ENCODE results near the gene CROCC. TPM values are rescaled to one million over a fixed set of nuclear protein-coding genes. Genes with fewer than 3 reads are reported as not detected.

Gene CROCC
- total RNA-seq, 1 donor = 8.9 TPM

- H3K4me3 ChIP-seq (ENCODE audit: low read depth, low read length) = no peak overlapping the region
- TF ChIP-seq CTCF (IDR thresholded peaks at IDR 0.05; ENCODE audit: insufficient read depth, low read length) = no peak
- DNase-seq (ENCODE audit: low read depth) = no peak
Observed at GRCh38 chr1:16954579-16954978, 32.8 kb downstream of the CROCC start.

- no peak for DNase-seq (ENCODE audit: low read depth)
- TF ChIP-seq CTCF (IDR thresholded peaks at IDR 0.05; ENCODE audit: insufficient read depth, low read length) = no peak
- no peak overlapping the region for H3K4me3 ChIP-seq (ENCODE audit: low read depth, low read length)
Observed at GRCh38 chr1:16955186-16955585, 33.5 kb downstream of the CROCC start.

- TF ChIP-seq CTCF (IDR thresholded peaks at IDR 0.05; ENCODE audit: insufficient read depth, low read length) = no peak
- no peak for DNase-seq (ENCODE audit: low read depth)
Observed at GRCh38 chr1:16956775-16957174, 35.0 kb downstream of the CROCC start.

GRCh38 chr1:16957731-16958130 is 36.0 kb downstream of the CROCC start:
- DNase-seq (ENCODE audit: low read depth) = no peak
- no peak overlapping the region for H3K4me3 ChIP-seq (ENCODE audit: low read depth, low read length)
- no peak for TF ChIP-seq CTCF (IDR thresholded peaks at IDR 0.05; ENCODE audit: insufficient read depth, low read length)

More at GRCh38 chr1:16956775-16957174, 35.0 kb downstream of the CROCC start:
- no peak overlapping the region for H3K4me3 ChIP-seq (ENCODE audit: low read depth, low read length)

- DNase-seq (ENCODE audit: low read depth) = no peak
- H3K4me3 ChIP-seq (ENCODE audit: low read depth, low read length) = no peak overlapping the region
- TF ChIP-seq CTCF (IDR thresholded peaks at IDR 0.05; ENCODE audit: insufficient read depth, low read length) = no peak
Observed at GRCh38 chr1:16958475-16958874, 36.7 kb downstream of the CROCC start.

GRCh38 chr1:16960560-16961296 is 39.0 kb downstream of the CROCC start:
- peak overlapping the region; percentile 54 for H3K4me3 ChIP-seq (ENCODE audit: low read depth, low read length)
- peak; percentile 76 for DNase-seq (ENCODE audit: low read depth)
- peak; percentile 73 for TF ChIP-seq CTCF (IDR thresholded peaks at IDR 0.05; ENCODE audit: insufficient read depth, low read length)

All from fibroblast of the aortic adventitia (primary cell).